T-helper 1 cell treated with Interleukin-12 subunit alpha and Interleukin-12 subunit beta and Interleukin-4 antibody, amounts not matched to agents 30 μg/mL and 1 μg/mL, for 36 hours (primary cell): Measurements from ENCODE around the gene ASAP2.

ENCODE experiments used
- H3K27ac Mint-ChIP-seq: one replicate; pipeline ENCODE4 v1.8.0; 2021; ENCODE audit warnings: mild to moderate bottlenecking, mixed read lengths
- H3K27me3 Mint-ChIP-seq: one replicate; pipeline ENCODE4 v1.8.0; 2021; ENCODE audit warnings: low read depth, mixed read lengths
- H3K36me3 Mint-ChIP-seq: one replicate; pipeline ENCODE4 v1.8.0; 2021; ENCODE audit warnings: low read depth, mixed read lengths
- H3K4me1 Mint-ChIP-seq: one replicate; pipeline ENCODE4 v1.8.0; 2021; ENCODE audit warnings: low read depth, mixed read lengths
- H3K4me3 Mint-ChIP-seq: one replicate; pipeline ENCODE4 v1.8.0; 2021; ENCODE audit warnings: mild to moderate bottlenecking, moderate library complexity, mixed read lengths
- H3K9me3 Mint-ChIP-seq: one replicate; pipeline ENCODE4 v1.8.0; 2021; ENCODE audit warnings: mixed read lengths

Gene ASAP2

DNA sequence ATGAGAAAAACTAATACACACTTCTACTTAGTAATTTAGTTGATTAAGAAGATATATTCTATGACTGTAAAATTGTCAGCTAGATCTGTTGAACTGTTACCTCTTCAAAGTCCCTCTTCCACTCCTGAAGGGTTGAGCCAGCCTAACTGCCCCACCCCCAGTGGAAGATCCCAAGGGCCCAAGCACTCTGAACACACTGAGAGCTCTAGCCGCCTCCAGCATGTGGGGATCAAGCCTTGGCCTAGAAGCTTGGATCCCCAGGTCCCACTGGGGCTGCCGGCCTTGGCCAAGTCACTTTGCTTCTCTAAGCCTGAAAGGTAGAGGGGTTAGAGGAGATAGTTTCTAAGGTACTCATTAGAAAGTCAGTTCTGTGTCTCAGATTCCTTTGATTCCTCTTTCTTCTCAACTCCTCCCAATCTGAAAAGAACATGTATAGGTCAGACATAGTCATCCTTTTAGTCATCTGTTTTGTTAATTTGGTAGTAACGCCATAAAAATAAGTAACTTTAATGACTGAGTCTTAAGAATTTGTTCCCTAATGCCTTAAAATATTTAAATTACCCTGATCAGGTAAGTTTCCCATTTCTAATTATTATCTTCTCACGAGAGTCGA, 222.5 kb downstream of the ASAP2 start:
- H3K27me3 Mint-ChIP-seq, result no peaks in the 10 kb centered on the region
- no peak overlapping the region for H3K4me3 Mint-ChIP-seq
- H3K36me3 Mint-ChIP-seq, result peaks cover 34% of the 10 kb centered on the region
- H3K27ac Mint-ChIP-seq, result no peak overlapping the region
- H3K4me1 Mint-ChIP-seq, result peaks cover 12% of the 10 kb centered on the region
- no peaks in the 10 kb centered on the region for H3K9me3 Mint-ChIP-seq

DNA sequence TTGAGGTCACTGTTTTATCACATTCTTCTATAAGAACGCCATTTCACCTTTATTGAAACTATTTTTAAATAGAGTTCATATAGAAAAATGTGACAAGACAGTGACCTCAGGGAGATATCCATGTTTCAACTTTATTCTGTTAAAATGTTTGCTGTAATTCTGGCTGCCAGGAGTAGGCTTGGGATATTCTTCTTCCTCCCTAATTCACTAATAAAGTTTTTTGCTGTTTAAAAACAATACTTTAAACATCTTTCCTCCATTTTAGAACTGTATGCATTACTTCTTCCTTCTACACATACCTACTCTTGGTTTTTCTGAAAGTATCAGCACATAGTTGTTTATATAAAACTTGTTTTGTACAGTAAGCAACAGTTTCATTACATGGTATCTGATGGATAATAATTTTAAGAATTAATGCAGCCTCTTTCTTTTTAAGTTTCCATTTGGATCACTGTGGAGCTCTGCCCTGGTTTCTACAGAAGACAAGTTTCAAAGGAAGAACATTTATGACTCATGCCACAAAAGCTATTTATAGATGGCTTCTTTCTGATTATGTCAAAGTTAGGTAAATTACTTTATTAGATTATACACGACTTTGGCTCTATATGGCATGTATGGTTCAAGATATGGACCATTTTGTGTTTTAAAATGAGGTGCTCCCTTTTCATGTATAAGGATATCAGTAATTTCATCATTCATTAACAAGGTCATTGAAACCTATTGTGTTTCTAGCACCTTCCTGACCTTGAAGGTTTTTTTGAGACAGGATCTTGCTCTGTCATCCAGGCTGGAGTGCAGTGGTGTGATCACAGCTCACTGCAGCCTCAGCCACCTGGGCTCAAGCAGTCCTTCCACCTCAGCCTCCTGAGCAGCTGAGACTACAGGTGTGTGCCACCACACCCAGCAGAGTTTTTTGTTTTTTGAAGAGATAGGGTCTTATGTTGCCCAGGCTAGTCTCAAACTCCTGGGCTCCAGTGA, 224.0 kb downstream of the ASAP2 start:
- peaks cover 12% of the 10 kb centered on the region for H3K4me1 Mint-ChIP-seq
- H3K9me3 Mint-ChIP-seq, result no peaks in the 10 kb centered on the region
- no peak overlapping the region for H3K4me3 Mint-ChIP-seq
- H3K27me3 Mint-ChIP-seq, result no peaks in the 10 kb centered on the region
- peak overlapping the region; percentile 50 for H3K27ac Mint-ChIP-seq
- peaks cover 34% of the 10 kb centered on the region for H3K36me3 Mint-ChIP-seq

DNA sequence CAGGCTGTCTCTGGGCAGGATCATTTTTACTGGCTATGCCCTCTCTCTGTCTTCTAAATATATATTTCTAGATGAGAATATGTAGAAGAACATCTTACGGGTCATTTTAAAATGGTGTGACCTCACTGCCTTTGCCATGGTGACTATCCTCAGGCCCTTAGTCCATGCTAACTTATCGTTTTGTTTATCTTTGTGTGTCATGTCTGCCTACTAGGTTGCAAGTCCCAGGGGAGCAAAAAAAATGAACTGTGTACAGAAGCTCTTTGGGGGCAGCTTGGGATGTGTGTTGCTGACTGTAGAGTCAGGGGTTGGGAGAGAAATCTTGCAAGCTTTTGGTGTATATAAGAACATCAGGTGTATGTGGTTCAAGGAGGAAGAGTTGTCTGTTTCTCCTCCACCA, 227.9 kb downstream of the ASAP2 start:
- peaks cover 42% of the 10 kb centered on the region for H3K36me3 Mint-ChIP-seq

DNA sequence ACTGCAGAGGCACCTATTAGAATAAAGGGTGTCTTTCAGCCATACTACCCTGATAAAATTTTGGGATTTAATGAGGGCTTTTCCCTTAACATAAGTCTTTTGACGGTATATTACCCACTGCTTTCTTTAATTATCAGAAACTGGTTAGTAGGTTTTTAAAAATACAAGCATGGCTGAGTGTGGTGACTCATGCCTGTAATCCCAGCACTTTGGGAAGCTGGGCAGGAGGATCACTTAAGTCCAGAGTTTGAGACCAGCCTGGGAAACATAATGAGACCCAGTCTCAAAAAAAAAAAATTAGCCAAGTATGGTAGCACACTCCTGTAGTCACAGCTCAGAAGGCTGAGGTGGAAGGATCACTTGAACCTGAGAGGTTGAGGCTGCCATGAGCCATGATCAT, 232.9 kb downstream of the ASAP2 start:
- no peaks in the 10 kb centered on the region for H3K9me3 Mint-ChIP-seq
- no peaks in the 10 kb centered on the region for H3K4me1 Mint-ChIP-seq
- no peak overlapping the region for H3K27ac Mint-ChIP-seq
- no peak overlapping the region for H3K4me3 Mint-ChIP-seq
- H3K36me3 Mint-ChIP-seq, result peaks cover 32% of the 10 kb centered on the region
- H3K27me3 Mint-ChIP-seq, result no peaks in the 10 kb centered on the region

More for the DNA sequence above, 227.9 kb downstream of the ASAP2 start:
- H3K4me1 Mint-ChIP-seq, result peaks cover 10% of the 10 kb centered on the region
- H3K9me3 Mint-ChIP-seq, result no peaks in the 10 kb centered on the region
- H3K27me3 Mint-ChIP-seq, result no peaks in the 10 kb centered on the region
- H3K4me3 Mint-ChIP-seq, result no peak overlapping the region
- no peak overlapping the region for H3K27ac Mint-ChIP-seq

DNA sequence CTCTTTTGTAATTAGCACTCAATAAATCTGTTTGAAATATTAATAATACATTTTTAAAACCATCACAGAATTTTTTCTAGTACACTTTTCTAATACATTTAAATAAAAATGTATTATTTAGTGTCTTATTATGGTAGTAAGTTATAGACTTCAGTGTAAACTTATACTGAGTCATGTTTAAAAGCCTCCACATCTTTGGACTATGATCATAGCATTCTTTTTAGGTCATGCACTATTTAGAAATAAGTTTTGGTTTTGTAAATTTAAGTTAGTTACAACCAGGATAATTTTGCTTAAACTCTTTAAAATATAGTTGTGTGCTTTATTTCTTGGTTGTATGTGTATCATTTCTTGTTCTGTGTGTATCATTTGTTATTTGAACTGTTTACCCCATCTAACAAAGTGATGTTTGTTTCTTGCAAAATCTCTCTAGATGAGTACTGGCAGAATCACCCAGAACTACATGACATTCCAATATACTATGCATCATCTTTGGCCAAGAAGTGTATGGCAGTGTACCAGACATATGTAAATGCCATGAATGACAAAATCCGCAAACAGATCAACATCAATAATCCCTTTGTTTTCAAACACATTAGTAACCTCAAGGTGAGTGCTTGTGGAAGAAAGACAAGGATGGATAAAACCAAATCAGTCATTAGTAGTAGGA, 233.6 kb downstream of the ASAP2 start:
- Mint-ChIP-seq H3K4me3 (no peak overlapping the region), H3K9me3 (no peaks in the 10 kb centered on the region), H3K36me3 (peaks cover 35% of the 10 kb centered on the region), H3K27me3 (no peaks in the 10 kb centered on the region), H3K4me1 (peaks cover 3% of the 10 kb centered on the region), H3K27ac (no peak overlapping the region)

DNA sequence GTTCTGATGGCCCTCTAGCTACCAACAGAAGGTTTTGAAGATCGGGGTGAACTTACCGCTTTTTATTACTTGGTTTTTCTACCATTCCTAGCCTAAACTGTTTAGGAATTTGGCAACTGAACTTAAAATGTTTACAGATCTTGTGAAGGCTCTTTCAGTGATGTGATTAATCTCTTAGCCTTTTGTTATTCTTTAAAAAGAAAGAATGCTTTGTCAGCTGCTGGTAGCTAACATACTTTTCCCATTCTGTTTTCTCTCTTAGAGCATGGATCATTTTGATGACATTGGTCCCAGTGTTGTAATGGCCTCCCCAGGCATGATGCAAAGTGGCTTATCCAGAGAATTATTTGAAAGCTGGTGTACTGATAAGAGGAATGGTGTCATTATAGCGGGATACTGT, 234.9 kb downstream of the ASAP2 start:
- Mint-ChIP-seq H3K36me3 (peaks cover 36% of the 10 kb centered on the region), H3K9me3 (no peaks in the 10 kb centered on the region), H3K27me3 (no peaks in the 10 kb centered on the region), H3K27ac (no peak overlapping the region), H3K4me1 (peaks cover 5% of the 10 kb centered on the region), H3K4me3 (no peak overlapping the region)

DNA sequence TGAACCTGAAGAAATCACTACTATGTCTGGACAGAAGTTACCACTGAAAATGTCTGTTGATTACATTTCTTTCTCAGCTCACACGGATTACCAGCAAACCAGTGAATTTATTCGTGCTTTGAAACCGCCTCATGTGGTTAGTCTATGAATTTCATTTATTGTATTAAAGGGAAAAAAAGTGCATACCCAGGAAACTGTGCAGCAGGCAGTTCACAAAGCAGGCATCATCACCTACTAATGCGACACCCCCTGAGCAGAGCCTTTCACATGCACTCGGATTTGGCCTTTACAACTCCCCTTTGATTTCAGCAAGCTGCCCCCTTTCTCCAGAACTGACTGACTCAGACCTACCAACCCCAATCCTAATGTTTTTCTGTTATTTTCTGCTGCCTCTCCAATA, 236.9 kb downstream of the ASAP2 start:
- H3K27ac Mint-ChIP-seq, result no peak overlapping the region
- H3K27me3 Mint-ChIP-seq, result no peaks in the 10 kb centered on the region

DNA sequence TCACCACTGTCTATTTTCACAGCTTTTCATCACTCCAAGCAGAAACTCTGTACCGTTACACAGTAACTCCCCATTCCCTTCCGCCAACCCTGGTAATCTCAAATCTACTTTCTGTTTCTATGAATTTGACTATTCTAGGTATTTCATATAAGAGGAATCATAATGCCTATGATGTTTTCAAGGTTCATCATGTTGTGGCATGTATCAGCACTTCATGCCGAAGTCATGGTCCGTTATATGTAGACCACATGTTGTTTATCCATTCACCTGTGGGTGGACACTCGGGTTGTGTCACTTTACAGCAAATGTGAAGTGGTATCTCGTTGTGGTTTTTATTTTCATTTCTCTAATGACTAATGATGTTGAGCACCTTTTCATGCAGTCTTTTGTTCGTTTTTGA, 238.5 kb downstream of the ASAP2 start:
- H3K9me3 Mint-ChIP-seq, result no peaks in the 10 kb centered on the region
- no peaks in the 10 kb centered on the region for H3K27me3 Mint-ChIP-seq
- no peak overlapping the region for H3K4me3 Mint-ChIP-seq
- H3K36me3 Mint-ChIP-seq, result peaks cover 35% of the 10 kb centered on the region
- H3K4me1 Mint-ChIP-seq, result peaks cover 5% of the 10 kb centered on the region
- no peak overlapping the region for H3K27ac Mint-ChIP-seq

More for the DNA sequence above, 236.9 kb downstream of the ASAP2 start:
- H3K4me3 Mint-ChIP-seq, result no peak overlapping the region
- no peaks in the 10 kb centered on the region for H3K9me3 Mint-ChIP-seq
- peaks cover 5% of the 10 kb centered on the region for H3K4me1 Mint-ChIP-seq
- peaks cover 32% of the 10 kb centered on the region for H3K36me3 Mint-ChIP-seq

DNA sequence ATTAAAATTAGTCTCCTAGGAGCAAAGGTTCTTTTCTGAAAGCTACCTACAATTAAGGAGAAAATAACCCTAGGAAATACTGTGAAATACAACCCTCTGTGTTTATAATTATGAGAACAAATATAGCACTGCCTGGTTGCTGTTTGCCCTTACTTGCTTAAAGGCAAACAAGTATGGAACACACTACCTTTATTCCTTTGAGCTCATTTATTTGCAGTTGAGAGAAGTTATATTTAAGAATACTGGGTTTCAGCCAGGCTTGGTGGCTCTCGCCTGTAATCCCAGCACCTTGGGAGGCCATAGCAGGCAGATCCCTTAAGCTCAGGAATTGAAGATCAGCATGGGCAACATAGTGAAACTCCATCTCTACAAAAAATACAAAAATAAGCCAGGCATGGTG, 244.6 kb downstream of the ASAP2 start:
- no peaks in the 10 kb centered on the region for H3K27me3 Mint-ChIP-seq
- H3K36me3 Mint-ChIP-seq, result peaks cover 17% of the 10 kb centered on the region
- H3K9me3 Mint-ChIP-seq, result no peaks in the 10 kb centered on the region
- no peaks in the 10 kb centered on the region for H3K4me1 Mint-ChIP-seq
- H3K4me3 Mint-ChIP-seq, result no peak overlapping the region
- no peak overlapping the region for H3K27ac Mint-ChIP-seq
